Brain pericyte (primary cell): ENCODE data around the gene SUB1.
"Not testable (repeated sequence)": the region's sequence is repeated elsewhere in the genome, so short reads cannot be mapped to it uniquely, and the experiment has no call there.

Source experiments
- DNase-seq: peaks from one replicate; pipeline ENCODE4 v3.0.0-alpha.2; 2012; ENCODE audit warnings: low read depth, low spot score

SUB1 gene

DNA sequence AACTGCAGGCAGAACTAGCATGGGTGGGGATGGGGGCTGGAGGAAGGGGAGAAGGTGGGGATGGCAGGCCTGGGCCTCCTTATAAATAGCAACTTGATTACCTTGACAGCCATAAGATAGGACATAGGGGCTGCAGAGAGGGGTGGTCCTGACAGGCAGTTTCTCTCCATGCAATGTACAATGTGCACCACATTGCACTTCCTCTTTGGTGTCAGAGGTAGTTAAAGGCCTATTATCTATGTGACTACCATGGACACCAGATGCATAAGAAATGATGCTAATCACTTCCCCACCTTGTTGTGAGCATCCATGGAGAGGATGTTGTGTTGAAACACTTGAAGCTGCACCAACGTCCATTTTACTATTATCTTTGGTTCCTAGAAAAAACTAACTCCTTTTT lies 20.2 kb upstream of the SUB1 start:
- DNase-seq = no peak

DNA sequence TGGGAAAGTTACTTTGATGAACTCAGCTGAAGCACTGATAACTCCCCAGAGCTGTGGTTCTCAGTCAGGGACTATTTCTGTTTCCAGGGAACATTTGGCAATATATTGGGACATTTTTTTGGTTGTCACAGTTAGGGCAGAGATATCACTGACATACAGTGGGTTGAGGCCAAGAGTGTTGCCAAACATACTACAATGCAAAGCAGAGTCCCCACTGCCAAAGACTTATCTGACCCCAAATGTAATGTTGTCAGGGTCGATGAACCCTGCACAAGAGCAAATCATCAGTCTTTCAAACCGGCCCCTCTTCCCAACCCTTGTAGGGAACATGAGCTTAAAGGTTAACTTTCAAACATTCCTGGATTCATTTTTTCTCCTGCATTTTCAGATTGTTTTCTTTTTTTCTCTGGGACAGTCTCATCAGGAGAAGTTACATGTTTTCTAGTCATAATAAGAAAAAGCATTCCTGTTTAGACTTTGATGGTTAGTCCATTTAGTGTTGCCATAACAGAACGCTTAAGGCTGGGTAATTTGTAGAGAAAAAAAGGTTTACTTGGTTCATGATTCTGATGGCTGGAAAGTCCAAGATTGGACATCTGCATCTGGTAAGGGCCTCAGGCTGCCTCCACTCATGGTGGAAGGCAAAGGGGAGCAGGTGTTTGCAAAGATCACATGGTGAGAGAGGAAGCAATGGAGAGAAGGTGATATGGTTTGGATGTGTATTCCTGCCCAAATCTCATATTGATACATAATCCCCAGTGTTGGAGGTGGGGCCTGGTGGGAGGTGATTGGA lies 18.8 kb upstream of the SUB1 start:
- no peak for DNase-seq

GRCh38 chr5:32571128-32571527 lies 14.2 kb upstream of the SUB1 start:
- DNase-seq = no peak

DNA sequence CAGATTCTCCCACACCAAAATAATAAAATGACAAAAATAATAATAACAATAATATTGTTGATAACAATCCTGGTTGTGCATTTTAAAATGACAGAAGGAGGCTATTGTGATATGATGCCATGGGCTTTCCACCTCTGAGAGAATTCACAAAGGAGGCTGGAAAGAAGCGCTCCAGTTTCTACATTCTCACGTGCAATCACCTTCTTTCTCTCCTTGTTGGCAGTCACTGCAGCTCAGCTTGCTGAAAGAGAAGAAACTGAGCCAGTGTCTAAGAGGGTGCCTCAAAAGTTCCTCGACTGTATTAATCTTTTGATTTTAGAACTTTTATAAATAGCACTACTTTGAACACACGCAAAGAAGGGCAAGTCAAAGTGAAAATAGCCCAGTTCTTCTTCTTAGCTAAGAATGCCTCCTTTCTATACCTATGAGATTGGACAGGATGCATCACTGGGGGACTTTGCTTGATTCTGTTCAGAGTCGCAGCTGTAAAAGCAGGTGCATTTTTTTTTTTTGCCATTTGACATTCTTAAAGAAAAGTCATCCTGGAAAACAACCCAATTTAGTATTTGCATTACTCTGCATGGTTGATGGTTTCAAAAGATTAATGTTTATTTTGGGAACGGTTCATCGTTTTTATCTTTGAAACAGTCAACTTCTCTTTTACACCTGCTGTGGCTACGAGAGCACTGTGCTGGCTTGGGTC lies 12.4 kb upstream of the SUB1 start:
- no peak for DNase-seq

- not testable (repeated sequence) for DNase-seq
Observed at GRCh38 chr5:32573481-32573854, 11.9 kb upstream of the SUB1 start.

DNA sequence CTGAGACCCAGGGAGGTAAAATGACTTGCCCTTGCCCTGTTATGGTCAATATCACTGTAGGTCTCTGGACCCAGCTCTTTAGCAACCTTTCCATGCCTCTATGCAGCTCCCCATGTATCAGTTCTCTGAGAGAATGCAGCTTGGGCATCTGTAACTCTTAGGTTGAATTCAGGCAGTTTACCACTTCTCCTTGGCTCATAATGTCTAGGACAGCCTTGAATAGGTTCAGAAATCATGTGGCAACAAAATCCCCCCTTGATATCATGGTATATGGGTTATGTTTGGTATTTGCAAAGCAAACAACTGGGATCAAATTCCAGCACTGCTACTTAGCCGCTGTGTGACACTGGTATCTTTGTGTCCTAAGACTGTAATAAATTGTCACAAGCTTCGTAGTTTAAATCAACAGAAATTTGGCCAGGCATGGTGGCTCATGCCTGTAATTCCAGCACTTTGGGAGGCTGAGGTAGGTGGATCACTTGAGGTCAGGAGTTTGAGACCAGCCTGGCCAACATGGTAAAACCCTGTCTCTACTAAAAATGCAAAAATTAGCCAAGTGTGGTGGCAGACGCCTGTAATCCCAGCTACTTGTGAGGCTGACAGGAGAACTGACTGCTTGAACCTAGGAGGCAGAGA lies 10.7 kb upstream of the SUB1 start:
- DNase-seq = no peak

- no peak for DNase-seq
Observed at GRCh38 chr5:32578363-32578762, 7.0 kb upstream of the SUB1 start.

DNA sequence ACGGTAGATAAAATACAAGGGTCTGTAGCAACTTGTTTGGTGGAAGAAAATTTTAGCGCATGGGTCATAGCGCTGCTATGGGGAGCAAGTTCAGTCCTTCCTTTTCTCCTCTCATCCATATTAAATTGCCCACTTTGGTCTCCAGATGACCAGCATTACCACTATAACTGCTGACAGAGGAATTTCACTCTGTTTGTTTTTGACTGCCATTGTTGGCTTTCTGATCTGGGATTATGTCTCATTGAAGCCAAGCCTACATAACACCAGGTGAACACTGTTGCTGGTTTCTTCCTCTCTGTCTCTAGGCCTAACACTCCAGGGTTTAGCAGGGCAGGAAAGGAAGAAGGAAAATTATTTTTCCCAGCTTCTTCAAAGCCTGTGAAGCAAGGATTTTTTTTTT lies 6.6 kb upstream of the SUB1 start:
- DNase-seq = no peak

- DNase-seq = no peak
Observed at GRCh38 chr5:32581010-32581785, 4.2 kb upstream of the SUB1 start.

GRCh38 chr5:32583582-32584232 lies 1.6 kb upstream of the SUB1 start:
- no peak for DNase-seq

GRCh38 chr5:32584646-32585045 lies 711 bp upstream of the SUB1 start:
- no peak for DNase-seq

- DNase-seq = no peak
Observed at GRCh38 chr5:32585122-32585445, 273 bp upstream of the SUB1 start.

DNA sequence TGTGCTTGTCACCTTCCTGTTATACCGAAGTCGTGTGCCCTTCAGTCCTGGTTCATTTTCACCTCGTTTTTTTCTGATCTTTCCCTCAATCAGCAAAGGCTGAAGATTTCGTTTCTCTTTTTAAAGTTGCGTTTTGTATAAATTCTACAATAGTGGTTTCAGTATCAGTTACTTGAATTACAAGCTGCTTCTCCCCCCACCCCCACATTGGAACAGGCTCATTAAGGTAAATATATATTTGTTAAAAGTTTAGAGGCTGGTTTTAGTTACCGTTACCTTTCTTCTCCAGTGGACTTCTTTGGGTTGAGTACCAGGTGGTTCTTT lies 881 bp downstream of the SUB1 start:
- DNase-seq = no peak

DNA sequence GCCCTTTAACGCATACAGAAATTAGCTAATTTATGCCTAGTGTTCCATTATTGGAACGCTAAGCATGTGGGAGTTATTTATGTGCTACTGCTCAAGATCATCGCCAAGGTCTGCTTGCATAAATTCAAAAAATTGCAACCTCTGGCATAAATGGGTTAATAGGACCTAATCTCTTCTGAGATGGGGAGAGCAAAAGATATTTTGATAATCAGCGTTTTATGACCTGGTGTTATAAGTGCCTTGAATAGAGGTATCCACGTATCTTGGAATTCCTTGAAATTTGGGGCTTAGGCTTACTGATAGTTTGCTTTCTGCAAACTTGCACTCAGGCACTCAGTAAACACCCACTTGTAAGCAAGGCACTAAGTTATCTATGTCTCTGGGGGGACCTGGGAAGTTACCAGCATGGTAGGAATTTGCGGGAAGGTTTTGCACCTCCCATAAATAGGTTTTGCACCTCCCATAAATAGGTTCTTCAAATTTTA lies 1.8 kb downstream of the SUB1 start:
- no peak for DNase-seq

- no peak for DNase-seq
Observed at GRCh38 chr5:32589416-32589815, 4.1 kb downstream of the SUB1 start.

- DNase-seq = no peak
Observed at GRCh38 chr5:32589942-32590869, 4.8 kb downstream of the SUB1 start.

DNA sequence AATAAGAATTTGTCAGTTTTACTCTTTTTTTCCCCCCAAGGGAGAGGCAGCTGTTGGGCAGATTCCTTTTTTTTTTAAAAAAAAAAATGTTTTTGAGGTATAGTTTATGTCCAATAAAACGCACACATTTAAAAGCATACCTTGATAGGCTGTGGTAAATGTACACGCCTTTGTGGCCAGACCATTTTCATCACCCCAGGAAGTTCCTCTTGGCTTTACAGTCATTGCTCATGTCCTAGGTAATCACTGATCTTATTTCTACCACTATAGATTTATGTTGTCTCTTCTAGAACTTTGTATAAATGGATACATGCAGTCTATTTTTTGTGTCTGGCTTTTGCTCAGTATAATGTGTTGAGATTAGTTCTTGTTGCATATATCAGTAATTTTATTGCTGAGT lies 9.8 kb downstream of the SUB1 start:
- DNase-seq = no peak

DNA sequence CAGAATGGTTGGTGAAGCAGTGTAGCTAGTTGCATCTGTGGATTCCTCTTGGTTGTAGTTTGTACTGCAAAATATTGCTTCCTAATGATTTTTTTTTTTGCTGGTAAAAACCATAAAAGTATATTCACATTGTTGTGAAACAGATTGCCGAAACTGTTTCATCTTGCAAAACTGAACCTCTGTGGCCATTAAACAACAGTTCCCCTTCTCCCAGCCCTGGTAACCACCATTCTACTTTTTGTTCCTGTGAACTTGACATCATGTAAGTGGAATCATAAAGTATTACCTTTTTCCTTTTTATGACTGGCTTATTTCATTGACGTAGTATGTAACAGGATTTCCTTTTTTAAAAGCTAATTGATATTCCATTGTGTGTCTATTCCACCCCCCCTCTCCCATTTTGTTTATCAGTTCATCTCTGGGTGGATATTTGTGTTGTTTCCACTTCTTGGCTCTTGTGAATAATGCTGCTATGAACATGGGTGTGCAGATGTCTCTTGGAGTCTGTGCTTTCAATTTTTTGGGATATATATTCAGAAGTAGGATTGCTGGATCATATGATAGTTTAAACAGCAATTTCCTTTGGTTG lies 11.8 kb downstream of the SUB1 start:
- DNase-seq = no peak

GRCh38 chr5:32598260-32598937 lies 13.0 kb downstream of the SUB1 start:
- DNase-seq = no peak
